ENCODE results near the gene NPY5R.

Gene NPY5R

GRCh38 chr4:163385466-163385865 lies 41.8 kb downstream of the NPY5R start:
- DNase-seq = no peak

GRCh38 chr4:163391756-163392155 lies 48.1 kb downstream of the NPY5R start:
- DNase-seq = no peak

- no peak for DNase-seq
Observed at GRCh38 chr4:163392328-163392727, 48.6 kb downstream of the NPY5R start.

GRCh38 chr4:163393471-163393870 lies 49.8 kb downstream of the NPY5R start:
- no peak for DNase-seq

GRCh38 chr4:163395055-163395454 lies 51.4 kb downstream of the NPY5R start:
- no peak for DNase-seq

- DNase-seq = no peak
Observed at GRCh38 chr4:163395758-163396157, 52.1 kb downstream of the NPY5R start.

GRCh38 chr4:163398238-163398637 lies 54.5 kb downstream of the NPY5R start:
- DNase-seq = no peak

- DNase-seq = no peak
Observed at GRCh38 chr4:163400911-163401310, 57.2 kb downstream of the NPY5R start.
